Transverse colon (tissue), 4 donors: ENCODE measurements around the gene CHTF18. TPM values are rescaled to one million over a fixed set of nuclear protein-coding genes. Genes with fewer than 3 reads are reported as not detected.

Source experiments
- DNase-seq: peaks from one replicate; pipeline ENCODE4 v3.0.0-alpha.2; 2019
- H3K27ac ChIP-seq, 4 donors: fragments of 200-600 bp; sonication (generic); 2 replicates each; pipeline ENCODE4 v1.5.1; 2016 to 2018; ENCODE audit warnings: inconsistent platforms in 4 of 4
- H3K27me3 ChIP-seq: fragments of 200-600 bp; sonication (generic); 2 replicates; pipeline ENCODE4 v1.5.1; 2017; ENCODE audit warnings: inconsistent platforms
- H3K36me3 ChIP-seq, 4 donors: fragments of 200-600 bp; sonication (generic); 2 replicates each; pipeline ENCODE4 v1.5.1; 2017 to 2019; ENCODE audit warnings: inconsistent platforms in 4 of 4
- H3K4me1 ChIP-seq, 4 donors: fragments of 200-600 bp; sonication (generic); 2 replicates each; pipeline ENCODE4 v1.5.1; 2017 to 2020; ENCODE audit warnings: inconsistent platforms in 4 of 4
- H3K4me3 ChIP-seq, 4 donors: fragments of 200-600 bp; sonication (generic); 1 replicate in 1 of 4; 2 replicates in 3 of 4; pipeline versions ENCODE4 v1.5.1 to v1.6.1; 2017 to 2019; ENCODE audit warnings: inconsistent platforms in 4 of 4
- H3K9me3 ChIP-seq, 2 donors: fragments of 200-600 bp; sonication (generic); 2 replicates each; pipeline ENCODE4 v1.5.1; 2017 to 2019; ENCODE audit warnings: inconsistent platforms in 2 of 2
- EP300 ChIP-seq: sonication (generic); formaldehyde crosslinking; IDR thresholded peaks from one replicate; pipeline ENCODE4 v1.6.1; 2017; ENCODE audit warnings: antibody characterized with exemption, low read depth
- POLR2A ChIP-seq: fragments of 450-650 bp; IDR thresholded peaks from one replicate; pipeline ENCODE4 v1.6.1; 2016; ENCODE audit warnings: antibody characterized with exemption, mild to moderate bottlenecking, moderate library complexity
- POLR2AphosphoS5 ChIP-seq, 3 donors: sonication (generic); formaldehyde crosslinking; IDR thresholded peaks; one replicate each; pipeline ENCODE4 v1.6.1; 2016; ENCODE audit warnings: antibody characterized with exemption in 3 of 3
- WGBS, 2 donors: methylation state at CpG; one replicate each; pipeline ENCODE4 v1.1.5; 2018; ENCODE audit warnings: low coverage in 1 of 2; 5-methylcytosine and 5-hydroxymethylcytosine counted together
- in situ Hi-C, 4 donors: fragments of 200-750 bp; cut with MboI; loops; one replicate each; pipeline versions ENCODE4 v1.15.0 to v1.15.1; 2017; ENCODE audit warnings: low sequenced_read_pairs in 3 of 4, low pct_ligation_motif_present in 1 of 4, low pct_unique_long_range_greater_than_20kb in 1 of 4
- intact Hi-C: fragments of 100-400 bp; cut with DNase I; formaldehyde crosslinking; loops from one replicate; pipeline ENCODE4 v1.15.1; 2023; ENCODE audit warnings: low total_unique reads
- total RNA-seq, 4 donors: library from RNA; depleted of rRNA; stranded (reverse); fragments of >200 nt; gene quantifications; one replicate each; pipeline ENCODE4 v1.1.0, GENCODE V29; 2016
- TF ChIP-seq, protein P1 (sequence below), 5 experiments: fragments of 200-600 bp in 3 of 5; fragments of 450-650 bp in 2 of 5; sonication (generic) in 3 of 5; IDR thresholded peaks; 1 replicate in 2 of 5; 2 replicates in 3 of 5; pipeline ENCODE4 v1.5.1; 2016 to 2017; ENCODE audit warnings: antibody characterized with exemption in 5 of 5, inconsistent platforms in 3 of 5, mild to moderate bottlenecking in 2 of 5, moderate library complexity in 1 of 5

The CHTF18 gene
- total RNA-seq, 4 donors from 2014 or later = 4.6 to 33.4 (median 12.9) TPM

- Histone ChIP-seq H3K9me3 (no peaks in the 10 kb centered on the region), H3K36me3 (no peaks in the 10 kb centered on the region), H3K27me3 (peaks cover 50% of the 10 kb centered on the region), H3K4me3 (no peak within 1 kb of the TSS), H3K4me1 (no peaks in the 10 kb centered on the region), H3K27ac (no peak within 1 kb of the TSS)
- DNase-seq = no peak
- WGBS, 2 donors = 32% methylated on average over 28 of the region's 37 CpGs; no CpG with 5 or more reads in 1 of the 2 donors
- intact Hi-C loops = no loop called here
- in situ Hi-C loops = no loop called here
- TF ChIP-seq EP300 (no peak), POLR2A (no peak), POLR2AphosphoS5 (IDR thresholded peaks at IDR 0.05) (no peak)
- TF ChIP-seq, protein P1, sequence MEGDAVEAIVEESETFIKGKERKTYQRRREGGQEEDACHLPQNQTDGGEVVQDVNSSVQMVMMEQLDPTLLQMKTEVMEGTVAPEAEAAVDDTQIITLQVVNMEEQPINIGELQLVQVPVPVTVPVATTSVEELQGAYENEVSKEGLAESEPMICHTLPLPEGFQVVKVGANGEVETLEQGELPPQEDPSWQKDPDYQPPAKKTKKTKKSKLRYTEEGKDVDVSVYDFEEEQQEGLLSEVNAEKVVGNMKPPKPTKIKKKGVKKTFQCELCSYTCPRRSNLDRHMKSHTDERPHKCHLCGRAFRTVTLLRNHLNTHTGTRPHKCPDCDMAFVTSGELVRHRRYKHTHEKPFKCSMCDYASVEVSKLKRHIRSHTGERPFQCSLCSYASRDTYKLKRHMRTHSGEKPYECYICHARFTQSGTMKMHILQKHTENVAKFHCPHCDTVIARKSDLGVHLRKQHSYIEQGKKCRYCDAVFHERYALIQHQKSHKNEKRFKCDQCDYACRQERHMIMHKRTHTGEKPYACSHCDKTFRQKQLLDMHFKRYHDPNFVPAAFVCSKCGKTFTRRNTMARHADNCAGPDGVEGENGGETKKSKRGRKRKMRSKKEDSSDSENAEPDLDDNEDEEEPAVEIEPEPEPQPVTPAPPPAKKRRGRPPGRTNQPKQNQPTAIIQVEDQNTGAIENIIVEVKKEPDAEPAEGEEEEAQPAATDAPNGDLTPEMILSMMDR (IDR thresholded peaks at IDR 0.05) = no peak
These were observed 27.7 kb upstream of the CHTF18 start, which contains the start of gene MSLN for GRCh38 chr16:760545-761343. TSS of gene MSLN (plus strand) at chr16:760734. CDS start at chr16:762681, 1,947 bp downstream.

DNA sequence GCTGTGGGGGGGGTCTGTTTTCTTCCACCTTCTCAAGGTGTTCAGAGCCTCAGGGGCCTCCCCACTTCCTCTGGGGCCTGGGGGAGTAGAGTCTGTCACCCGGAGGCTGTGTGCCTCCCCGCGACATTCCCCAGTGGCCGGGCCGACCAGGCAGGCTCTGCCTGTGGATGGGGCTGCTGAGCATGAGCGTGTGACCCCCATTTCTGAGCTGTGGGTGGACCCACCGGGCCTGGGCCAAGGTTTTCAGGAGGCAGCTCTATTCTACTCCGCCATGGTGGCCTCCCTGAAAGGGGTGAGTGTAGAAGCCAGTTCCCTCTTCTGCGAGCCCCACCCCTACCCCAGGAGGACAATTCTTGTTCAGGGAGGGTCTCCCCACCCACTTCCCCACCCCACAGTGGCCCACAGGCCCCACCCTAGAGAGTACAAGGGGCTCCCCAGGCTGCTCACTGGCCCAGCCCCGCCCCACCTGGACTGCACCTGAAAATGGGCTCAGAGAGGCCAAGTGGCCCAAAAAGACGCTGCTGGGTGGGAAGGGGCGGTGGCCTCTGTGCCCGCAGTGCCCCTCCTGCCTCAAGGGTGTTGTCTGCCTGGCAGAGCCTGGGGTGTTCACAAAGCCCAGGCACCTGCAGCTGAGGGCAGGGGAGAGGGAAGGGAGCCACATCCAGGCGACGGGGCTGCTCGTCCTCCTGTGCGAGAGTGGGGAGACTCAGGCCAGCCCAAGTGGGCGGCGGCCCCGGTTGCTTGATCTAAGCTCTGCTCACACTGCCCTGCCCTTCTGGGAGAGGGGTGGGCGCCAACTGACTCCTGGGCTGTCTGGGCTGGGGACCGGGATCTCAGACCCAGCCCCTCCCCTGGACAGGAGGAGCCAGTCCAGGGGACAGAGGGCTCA is 26.6 kb upstream of the CHTF18 start:
- no peak for DNase-seq
- WGBS, 2 donors = 35% methylated on average over 22 of the region's 22 CpGs; no CpG with 5 or more reads in 1 of the 2 donors
- Histone ChIP-seq H3K9me3 (no peaks in the 10 kb centered on the region), H3K4me3 (no peak overlapping the region), H3K4me1 (no peaks in the 10 kb centered on the region), H3K27ac (no peak overlapping the region), H3K36me3 (no peaks in the 10 kb centered on the region), H3K27me3 (peaks cover 43% of the 10 kb centered on the region)
- intact Hi-C loops = no loop called here
- in situ Hi-C loops = no loop called here
- TF ChIP-seq POLR2AphosphoS5 (IDR thresholded peaks at IDR 0.05) = no peak
- TF ChIP-seq, protein P1 (IDR thresholded peaks at IDR 0.05) = no peak

GRCh38 chr16:762595-763268 is 25.7 kb upstream of the CHTF18 start:
- intact Hi-C loops (no loop called here), in situ Hi-C loops (no loop called here)
- H3K4me3 ChIP-seq = no peak overlapping the region
- H3K27me3 ChIP-seq = peaks cover 43% of the 10 kb centered on the region
- H3K27ac ChIP-seq = no peak overlapping the region
- no peaks in the 10 kb centered on the region for H3K9me3 ChIP-seq
- TF ChIP-seq POLR2A (no peak), POLR2AphosphoS5 (IDR thresholded peaks at IDR 0.05) (no peak), EP300 (no peak)
- TF ChIP-seq, protein P1 (IDR thresholded peaks at IDR 0.05) = no peak
- no peaks in the 10 kb centered on the region for H3K4me1 ChIP-seq
- H3K36me3 ChIP-seq = no peaks in the 10 kb centered on the region
- 58% methylated on average over 11 of the region's 17 CpGs; no CpG with 5 or more reads in 1 of the 2 donors for WGBS, 2 donors
- DNase-seq = no peak
